ENCODE measurements around the gene SBF2. TPM values are rescaled to one million over a fixed set of nuclear protein-coding genes. Genes with fewer than 3 reads are reported as not detected.

SBF2 gene
- total RNA-seq, 1 experiment from 2014 or later = 30.2 TPM

DNA sequence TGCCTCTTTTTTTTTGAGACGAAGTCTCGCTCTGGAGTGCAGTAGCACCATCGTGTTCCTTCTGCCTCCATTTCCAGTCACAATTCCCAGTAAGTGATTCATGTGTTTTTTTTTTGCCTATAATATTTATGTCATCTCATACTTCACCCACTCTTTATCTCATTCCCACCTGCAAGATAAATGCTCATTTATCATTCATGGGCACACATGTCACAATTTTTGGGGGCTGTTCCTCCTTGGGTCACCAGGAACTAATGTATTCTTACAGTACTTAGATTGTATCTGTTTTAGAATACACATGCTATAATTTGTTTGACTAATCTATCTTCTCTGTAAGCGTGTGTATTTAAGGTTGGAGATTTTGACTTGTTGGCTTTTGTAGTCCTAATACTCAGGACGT, 407.4 kb downstream of the SBF2 start:
- Histone ChIP-seq H3K18ac (ENCODE audit: insufficient read length, low read depth, low read length) (no peak overlapping the region), H4K5ac (ENCODE audit: insufficient read length, low read depth, low read length) (no peak overlapping the region), H3K27ac (ENCODE audit: insufficient read length, low read depth, low read length) (no peak overlapping the region), H2AFZ (ENCODE audit: low read length) (no peak overlapping the region), H3K27me3 (ENCODE audit: insufficient read depth, low read length) (no peaks in the 10 kb centered on the region), H2BK15ac (ENCODE audit: low read depth, low read length) (no peak overlapping the region), H3K4me1 (ENCODE audit: insufficient read depth, low read length) (0 out of 2 replicates have a peak, but pooled peaks cover 3% of the 10 kb centered on the region), H3K9me3 (ENCODE audit: control insufficient read depth, low read depth, low read length) (no peaks in the 10 kb centered on the region), H2BK5ac (ENCODE audit: insufficient read length, low read length) (no peak overlapping the region), H2AK5ac (ENCODE audit: insufficient read length, low read length) (no peak overlapping the region), H3K79me2 (ENCODE audit: insufficient read depth, low read length) (no peaks in the 10 kb centered on the region), H3K23ac (ENCODE audit: insufficient read length, low read depth, low read length) (no peak overlapping the region), H2BK20ac (ENCODE audit: low read depth, low read length, poor library complexity, severe bottlenecking) (no peak overlapping the region), H3K4me2 (ENCODE audit: insufficient read depth, insufficient read length, low read length) (no peak overlapping the region), H3K56ac (ENCODE audit: insufficient read length, low read depth, low read length) (no peak overlapping the region), H4K20me1 (ENCODE audit: control insufficient read depth, insufficient read depth, insufficient read length) (no peaks in the 10 kb centered on the region), H3K79me1 (ENCODE audit: insufficient read depth, low read depth, low read length, poor library complexity, severe bottlenecking) (no peaks in the 10 kb centered on the region), H3K9ac (ENCODE audit: extremely low read depth, insufficient read length, low read length) (no peak overlapping the region), H3K4ac (ENCODE audit: low read depth, low read length) (no peak overlapping the region), H3T11ph (ENCODE audit: low read length) (no peak overlapping the region), H3K14ac (ENCODE audit: insufficient read depth, low read length) (no peak overlapping the region), H2BK120ac (ENCODE audit: low read depth, low read length, poor library complexity, severe bottlenecking) (no peak overlapping the region), H4K91ac (ENCODE audit: insufficient read length, low read depth, low read length) (no peak overlapping the region), H4K8ac (replicated peaks; ENCODE audit: insufficient read length, low read depth, low read length) (no peak overlapping the region), H3K23me2 (ENCODE audit: insufficient read length, low read depth, low read length, poor library complexity, severe bottlenecking) (no peaks in the 10 kb centered on the region), H2BK12ac (ENCODE audit: insufficient read length, low read depth, low read length) (no peak overlapping the region)
- Mint-ChIP-seq H3K27ac (no peak overlapping the region), H3K27me3 (ENCODE audit: low read depth) (no peaks in the 10 kb centered on the region), H3K36me3 (ENCODE audit: insufficient read depth in 1 of 3, low read depth in 3 of 3) (no peaks in the 10 kb centered on the region), H3K4me3 (no peak overlapping the region), H3K4me1 (peaks cover 16 to 21% of the 10 kb centered on the region in 2 experiments), H3K9me3 (no peaks in the 10 kb centered on the region)
- no CpG with 5 or more reads among the region's 5 CpGs for WGBS (ENCODE audit: extremely low coverage, insufficient read length, low lambda C conversion rate)
- TF ChIP-seq CTCF (conservative IDR thresholded peaks at IDR 0.05) = no peak
- no peak for DNase-seq

Measured in H9 (cell line).